Stimulated activated CD4-positive, alpha-beta T cell treated with anti-CD3 and anti-CD28 coated beads, Interleukin-4, amount 100 ng/mL, for 4 hours (primary cell): ENCODE measurements around the gene WDR76.
"Not testable (repeated sequence)": the region's sequence is repeated elsewhere in the genome, so short reads cannot be mapped to it uniquely, and the experiment has no call there.

Experiments
- DNase-seq, 2 experiments: peaks; one replicate each; pipeline ENCODE4 v3.0.0-alpha.2; 2020

WDR76 gene

DNA sequence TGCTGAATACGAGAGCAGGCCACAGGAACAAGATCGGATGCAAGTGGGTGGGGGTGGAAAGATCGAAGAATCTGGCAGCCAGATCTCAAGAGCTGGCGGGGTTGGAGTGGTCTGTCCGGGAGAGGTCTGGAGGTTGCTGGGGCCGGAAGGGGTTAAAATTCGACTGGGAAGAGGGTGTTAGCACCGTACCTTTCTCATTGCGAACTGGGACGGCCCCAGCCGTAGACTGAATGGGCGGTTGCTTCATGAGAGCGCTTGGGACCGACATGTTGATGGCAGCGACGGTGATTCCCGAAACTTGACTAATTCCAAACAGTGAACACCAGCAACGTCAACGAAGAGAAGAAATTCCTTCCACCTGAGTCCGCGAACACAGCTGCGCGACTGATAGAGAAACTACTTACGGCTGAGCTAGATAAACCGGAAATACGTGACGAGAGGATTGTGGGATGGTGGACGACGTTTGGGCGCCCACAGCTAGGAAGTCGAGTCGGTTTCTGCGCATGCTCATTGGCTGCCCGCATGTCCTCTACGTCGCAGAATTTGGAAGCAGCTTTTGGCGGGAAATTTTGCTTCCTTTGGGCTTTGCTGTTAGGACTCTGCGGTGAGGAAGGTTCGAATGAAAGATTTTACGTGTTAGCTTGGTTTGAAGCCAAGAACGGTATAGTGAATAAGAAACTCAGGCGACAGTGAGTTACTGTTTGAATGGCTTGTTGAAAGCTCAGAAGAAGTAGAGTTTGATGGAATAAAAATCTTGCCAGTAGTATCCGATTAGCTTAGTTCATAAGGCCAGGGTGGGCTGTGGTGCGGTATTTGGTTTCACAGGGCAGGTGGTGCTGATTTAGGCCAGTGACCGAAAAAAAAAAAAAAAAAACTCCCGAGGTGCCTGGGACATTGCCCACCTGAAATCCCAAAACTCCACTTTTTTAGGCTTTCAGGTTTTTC, 2.2 kb upstream of the WDR76 start, which contains the start of gene MFAP1:
MFAP1 (minus strand) TSS at position 389 of the 945 bp plus-strand sequence; CDS start at position 268, 121 bp downstream.
- peak; percentile 80 to 92 for DNase-seq

DNA sequence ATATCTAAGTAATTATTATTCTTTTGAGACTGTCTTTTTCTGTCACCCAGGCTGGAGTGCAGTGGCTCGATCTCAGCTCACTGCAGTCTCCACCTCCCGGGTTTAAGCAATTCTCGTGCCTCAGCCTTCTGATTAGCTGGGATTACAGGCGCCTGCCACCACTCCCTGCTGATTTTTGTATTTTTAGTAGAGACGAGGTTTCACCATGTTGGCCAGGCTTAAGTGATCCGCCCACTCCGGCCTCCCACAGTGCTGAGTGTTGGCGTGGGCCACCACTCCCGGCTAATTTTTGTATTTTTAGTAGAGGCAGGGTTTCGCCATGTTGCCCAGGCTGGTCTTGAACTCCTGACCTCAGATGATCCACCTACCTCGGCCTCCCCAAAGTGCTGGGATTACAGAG, 1.5 kb upstream of the WDR76 start:
- not testable (repeated sequence) for DNase-seq

DNA sequence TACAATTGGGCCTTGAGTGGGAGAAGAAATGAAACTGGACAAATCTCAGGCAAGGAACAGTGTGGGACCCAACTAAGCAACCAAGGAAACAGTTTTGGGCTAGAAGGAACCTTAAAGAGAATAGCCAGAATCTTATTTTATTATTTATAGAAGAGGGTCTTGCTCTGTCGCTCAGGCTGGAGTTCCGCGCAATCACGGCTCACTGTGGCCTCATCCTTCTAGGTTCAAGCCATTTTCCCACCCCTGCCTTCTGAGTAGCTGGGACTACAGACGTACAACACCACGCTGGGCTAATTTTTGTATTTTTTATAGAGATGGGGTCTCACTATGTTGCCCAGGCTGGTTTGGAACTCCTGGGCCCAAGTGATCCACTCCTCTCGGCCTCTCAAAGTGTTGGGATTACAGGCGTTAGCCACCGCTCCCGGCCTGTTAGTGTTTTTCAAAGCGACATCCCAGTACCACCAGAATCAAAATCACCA, 734 bp upstream of the WDR76 start:
- no peak for DNase-seq

DNA sequence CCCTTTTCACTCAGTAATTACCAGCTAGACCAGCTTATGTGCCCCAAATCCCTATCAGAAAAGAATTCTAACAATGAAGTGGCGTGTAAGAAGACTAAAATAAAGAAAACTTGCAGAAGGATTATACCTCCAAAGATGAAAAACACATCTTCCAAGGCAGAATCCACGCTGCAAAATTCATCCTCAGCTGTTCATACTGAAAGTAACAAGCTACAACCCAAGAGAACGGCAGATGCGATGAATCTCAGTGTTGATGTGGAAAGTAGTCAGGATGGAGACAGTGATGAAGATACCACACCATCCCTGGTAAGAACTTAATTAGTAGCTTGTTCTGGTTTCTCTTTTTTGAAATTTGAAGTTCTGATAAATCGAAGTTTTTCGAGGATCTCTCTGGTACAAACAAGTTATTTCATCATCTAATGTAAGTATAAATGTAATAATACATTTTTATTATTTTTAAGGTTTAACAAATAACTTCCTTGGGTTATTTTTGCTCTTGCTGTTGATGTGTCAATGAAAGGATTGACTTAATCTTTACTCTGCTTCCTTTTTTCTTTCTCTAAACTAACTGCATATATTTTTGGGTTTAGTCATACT, 1.4 kb downstream of the WDR76 start:
- no peak for DNase-seq

DNA sequence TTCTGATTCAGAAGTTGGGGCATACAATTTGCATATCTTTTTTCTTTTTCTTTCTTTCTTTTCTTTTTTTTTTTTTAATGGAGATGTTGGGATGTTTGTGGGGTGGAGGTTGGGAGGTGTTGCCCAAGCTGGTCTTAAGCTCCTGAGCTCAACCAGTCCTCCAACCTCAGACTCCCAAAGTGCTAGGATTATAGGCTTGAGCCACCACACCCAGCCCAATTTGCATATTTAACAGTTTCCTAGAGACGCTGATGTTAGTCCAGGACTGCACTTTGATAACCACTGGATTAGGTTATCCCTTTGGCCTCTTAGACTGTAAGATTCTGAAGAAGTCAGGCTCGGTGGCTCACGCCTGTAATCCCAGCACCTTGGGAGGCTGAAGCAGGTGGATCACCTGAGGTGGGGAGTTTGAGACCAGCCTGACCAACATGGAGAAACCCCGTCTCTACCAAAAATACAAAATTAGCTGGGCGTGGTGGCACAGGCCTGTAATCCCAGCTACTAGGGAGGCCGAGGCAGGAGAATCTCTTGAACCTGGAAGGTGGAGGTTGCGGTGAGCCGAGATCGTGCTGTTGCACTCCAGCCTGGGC, 3.2 kb downstream of the WDR76 start:
- not testable (repeated sequence) for DNase-seq

DNA sequence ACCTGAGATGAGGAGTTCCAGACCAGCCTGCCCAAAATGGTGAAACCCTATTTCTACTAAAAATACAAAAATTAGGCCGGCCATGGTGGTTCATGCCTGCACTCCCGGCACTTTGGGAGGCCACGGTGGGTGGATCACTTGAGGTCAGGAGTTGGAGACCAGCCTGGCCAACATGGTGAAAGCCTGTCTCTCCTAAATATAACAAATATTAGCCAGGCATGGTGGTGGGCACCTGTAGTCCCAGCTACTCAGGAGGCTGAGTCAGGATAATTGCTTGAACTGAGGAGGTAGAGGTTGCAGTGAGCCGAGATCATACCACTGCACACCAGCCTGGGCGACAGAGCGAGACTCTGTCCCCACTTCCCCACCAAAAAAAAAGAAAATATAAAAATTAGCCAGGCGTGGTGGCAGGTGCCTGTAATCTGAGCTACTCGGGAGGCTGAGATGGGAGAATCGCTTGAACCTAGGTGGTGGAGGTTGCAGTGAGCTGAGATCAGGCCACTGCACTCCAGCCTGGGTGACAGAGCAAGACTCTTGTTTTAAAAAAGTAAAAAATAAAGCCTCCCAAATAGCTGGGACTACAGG, 4.0 kb downstream of the WDR76 start:
- DNase-seq = not testable (repeated sequence)

DNA sequence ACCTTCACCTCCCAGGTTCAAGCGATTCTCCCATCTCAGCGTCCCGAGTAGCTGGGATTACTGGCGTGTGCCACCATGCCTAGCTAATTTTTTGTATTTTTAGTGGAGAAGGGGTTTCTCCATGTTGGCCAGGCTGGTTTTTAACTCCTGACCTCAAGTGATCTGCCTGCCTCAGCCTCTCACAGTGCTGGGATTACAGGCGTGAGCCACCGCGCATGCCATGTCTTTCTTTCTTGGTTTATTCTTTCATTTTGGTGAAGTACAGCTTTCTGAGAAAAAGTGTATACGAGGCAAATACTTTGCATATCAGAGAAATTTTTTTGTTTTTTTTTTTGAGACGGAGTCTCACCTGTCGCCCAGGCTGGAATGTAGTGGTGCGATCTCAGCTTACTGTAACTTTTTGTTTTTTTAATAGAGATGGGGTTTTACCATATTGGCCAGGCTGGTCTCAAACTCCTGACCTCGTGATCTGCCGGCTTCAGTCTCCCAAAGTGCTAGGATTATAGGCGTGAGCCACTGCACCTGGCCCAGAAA, 4.8 kb downstream of the WDR76 start:
- not testable (repeated sequence) for DNase-seq

DNA sequence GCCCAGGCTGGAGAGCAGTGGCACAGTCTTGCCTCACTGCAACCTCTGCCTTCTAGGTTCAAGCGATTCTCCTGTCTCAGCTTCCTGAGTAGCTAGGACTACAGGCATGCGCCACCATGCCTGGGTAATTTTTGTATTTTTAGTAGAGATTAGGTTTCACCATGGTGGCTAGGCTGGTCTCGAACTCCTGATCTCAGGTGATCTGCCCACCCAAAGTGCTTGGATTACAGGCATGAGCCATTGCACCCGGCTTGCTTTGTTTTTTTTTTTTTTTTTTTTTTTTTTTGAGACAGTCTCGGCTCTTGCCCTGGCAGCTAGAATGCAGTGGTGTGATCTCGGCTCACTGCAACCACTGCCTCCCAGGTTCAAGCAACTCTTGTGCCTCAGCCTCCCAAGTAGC, 5.7 kb downstream of the WDR76 start:
- not testable (repeated sequence) for DNase-seq

DNA sequence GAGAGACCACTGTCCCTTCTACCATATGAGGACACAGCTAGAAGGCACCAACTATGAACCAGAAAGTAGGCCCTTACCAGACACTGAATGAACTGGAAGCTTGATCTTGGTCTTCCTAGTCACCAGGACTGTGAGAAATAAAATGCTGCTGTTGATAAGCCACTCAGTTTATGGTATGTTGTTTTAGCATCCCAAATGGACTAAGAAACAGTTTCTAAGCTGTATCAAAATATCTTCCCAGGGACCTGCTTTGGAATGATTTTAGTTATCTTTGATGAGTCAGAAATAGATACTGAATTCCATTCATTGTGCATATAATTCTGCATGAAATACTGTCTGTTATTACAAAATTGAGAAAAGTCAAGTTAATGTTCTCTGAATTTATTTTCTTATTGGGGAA, 18.6 kb downstream of the WDR76 start:
- DNase-seq = no peak

DNA sequence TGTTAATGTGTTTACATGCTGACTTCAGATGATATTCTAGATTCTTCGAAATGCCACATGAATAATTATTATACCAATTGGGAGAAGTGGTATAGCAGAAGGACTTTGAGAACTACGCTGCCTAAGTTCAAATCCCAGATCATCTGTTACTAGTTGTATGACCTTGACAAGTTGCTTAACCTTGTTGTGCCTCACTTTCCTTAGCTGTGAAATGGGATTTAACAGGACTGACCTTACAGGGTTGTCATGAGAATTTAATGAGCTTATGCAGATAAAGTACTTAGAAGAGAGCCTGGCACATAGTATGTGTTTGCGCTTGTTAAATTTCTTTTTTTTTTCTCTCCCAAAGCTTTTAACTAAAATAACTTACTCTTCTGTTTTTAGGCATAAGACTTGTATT, 24.4 kb downstream of the WDR76 start:
- no peak for DNase-seq

DNA sequence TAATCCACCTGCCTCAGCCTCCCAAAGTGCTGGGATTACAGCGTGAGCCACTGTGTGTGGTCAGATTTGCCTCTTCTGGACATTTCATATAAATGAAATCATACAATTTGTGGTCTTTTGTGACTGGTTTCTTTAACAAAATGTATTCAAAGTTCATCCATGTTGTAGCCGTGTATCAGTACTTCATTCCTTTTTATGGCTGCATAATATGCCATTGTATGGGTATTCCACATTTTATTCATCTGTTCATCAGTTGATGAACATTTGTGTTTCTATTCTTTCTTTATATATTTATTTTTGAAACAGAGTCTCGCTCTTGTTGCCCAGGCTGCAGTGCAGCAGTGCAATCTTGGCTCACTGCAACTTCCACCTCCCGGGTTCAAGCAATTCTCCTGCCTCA, 25.8 kb downstream of the WDR76 start:
- no peak for DNase-seq

DNA sequence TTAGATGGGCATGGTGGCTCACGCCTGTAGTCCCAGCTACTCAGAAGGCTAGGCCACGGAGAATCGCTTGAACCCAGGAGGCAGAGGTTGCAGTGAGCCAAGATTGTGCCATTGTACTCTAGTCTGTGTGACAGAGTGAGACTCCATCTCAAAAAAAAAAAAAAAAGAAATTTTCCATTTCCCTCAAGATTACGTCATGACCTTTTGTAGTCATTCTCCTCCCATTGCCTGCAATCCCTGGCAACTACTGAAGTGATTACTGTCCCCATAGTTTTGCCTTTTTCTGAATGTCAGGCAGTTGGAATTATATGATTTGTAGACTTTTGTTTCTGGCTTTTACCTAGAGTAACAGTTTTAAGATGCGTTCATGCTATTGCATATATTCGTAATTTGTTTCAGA, 28.0 kb downstream of the WDR76 start:
- DNase-seq = no peak

DNA sequence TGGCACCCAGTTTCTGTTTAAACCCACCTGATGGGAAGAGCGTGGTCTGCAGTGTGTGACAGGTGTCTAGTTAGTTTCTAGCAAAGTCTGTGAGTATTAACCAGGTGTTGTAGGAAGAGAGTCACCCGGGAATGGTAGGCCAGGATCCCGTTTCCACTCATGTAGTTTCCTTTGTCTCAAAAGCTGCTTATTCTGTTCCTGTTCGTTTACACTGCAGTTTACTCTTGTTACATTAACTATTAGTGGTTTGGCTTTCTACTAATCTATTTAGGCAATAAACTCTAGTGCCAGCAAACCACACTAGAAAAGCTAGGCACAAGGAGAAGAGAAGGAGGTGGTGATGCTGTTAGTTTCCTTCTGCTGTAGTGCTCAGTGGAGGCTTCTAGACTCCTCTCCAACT, 32.7 kb downstream of the WDR76 start:
- DNase-seq = no peak

DNA sequence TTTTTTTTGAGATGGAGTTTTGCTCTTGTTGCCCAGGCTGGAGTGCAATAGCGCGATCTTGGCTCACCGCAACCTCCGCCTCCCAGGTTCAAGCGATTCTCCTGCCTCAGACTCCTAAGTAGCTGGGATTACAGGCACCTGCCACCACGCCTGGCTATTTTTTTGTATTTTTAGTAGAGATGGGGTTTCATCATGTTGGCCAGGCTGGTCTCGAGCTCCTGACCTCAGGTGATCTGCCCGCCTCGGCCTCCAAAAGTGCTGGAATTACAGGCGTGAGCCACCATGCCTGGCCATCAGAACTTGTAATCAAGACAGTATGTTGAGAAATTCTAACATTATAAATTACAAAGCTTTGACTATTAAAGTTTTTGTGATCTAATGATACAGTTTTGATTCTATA, 39.8 kb downstream of the WDR76 start:
- not testable (repeated sequence) for DNase-seq

DNA sequence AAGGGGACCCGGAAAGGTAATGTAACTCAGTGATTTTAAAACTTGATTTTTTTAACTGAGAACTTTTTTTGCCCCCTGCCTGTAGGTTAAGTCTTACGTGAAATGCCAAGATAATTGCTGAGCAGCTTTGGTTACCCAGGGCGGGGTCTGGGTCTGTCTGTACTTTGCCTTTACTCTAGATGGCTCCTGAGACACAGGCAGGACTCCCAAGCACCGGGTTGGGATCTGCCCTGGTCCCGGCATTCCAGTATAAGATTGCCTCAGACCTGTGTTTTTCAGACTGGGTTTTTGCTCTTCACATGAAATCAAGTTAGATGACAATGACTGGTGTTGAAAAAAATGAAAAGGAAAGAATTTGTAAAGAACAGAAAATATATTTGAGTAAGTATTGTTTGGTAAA, 40.3 kb downstream of the WDR76 start:
- DNase-seq = no peak

DNA sequence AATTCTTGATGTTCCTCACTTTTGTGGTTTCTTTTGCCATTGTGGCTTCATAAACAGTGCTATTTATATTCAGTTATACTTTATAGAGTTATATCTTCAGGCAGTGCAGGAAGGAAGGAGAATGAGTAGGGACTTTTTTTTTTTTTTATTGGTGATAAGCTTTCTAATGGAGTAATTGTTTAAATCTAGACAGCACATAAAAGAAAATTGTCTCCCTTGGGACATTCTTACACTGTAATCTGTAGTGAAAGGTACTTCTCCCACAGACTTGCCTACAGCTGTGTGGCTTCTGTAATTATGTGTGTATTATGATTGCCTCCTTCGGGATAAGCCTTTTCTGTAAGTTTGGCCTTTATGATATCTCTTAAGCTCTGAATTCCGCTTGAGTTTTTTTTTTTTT, 41.6 kb downstream of the WDR76 start:
- no peak for DNase-seq

DNA sequence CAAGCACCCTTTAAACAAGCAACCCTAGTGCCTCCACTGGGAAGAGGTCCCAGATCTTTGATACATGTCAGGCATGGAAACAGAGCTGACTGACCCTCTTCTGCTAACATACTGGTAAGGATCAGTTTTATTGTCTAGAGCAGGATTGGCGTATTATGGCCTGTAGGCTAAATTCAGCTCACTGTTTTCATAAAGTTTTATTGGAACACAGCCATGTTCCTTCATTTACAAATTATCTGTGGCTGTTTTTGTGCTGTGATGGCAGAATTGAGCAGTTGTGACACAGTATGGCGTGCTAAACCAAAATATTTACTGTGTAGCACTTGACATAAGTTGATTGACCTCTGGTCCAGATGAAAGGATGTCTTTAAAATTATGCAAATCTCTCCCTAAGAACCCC, 45.0 kb downstream of the WDR76 start:
- no peak for DNase-seq

DNA sequence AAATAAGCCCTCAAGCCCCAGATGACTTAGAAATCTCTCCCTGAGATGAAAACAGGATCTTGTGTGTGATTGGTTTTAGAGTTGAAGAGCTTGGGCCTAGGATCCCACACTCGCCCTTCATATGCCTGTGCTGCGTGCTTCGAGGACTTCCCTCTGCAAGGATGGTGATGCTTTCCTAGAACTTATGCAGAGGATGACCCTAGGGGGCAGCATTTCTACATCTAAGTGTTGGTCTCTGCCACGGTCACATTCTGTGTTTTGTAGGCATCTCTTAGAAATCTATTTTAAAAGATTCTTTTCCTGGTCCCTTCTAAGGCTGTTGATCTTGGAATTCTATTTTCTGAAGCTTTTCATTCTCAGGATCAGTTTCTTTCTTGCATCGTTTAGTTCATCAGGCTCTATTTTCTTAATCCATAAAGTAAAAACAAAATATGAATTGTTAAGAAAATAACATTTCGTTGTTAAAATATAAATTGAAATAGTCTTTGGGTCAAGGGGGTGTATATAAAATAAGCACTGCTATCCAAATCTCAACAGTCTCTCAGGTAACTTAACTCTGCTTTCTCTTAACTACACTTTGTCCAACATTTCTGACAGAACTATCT, 45.7 kb downstream of the WDR76 start:
- DNase-seq = peak in 1 of 2 experiments; percentile 7

DNA sequence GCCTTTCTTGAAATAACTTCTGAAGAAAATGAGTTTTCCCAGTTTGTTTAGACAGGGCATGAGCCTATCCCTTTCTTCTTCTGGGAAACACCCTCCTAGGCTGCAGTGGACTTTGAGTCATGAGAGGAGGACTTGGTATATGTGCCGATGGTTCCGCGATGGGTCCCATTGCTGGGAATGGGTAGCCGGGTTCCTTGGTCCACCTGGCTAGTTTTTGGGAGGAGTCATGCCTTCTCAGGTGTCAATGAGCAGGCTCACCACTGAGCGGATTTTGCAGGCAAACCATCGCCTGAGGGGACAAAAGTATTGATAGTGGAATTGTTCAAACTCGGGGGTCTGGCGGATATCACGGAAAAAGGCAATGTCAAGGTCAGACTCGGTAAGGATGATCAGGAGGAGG, 46.8 kb downstream of the WDR76 start:
- DNase-seq = no peak

DNA sequence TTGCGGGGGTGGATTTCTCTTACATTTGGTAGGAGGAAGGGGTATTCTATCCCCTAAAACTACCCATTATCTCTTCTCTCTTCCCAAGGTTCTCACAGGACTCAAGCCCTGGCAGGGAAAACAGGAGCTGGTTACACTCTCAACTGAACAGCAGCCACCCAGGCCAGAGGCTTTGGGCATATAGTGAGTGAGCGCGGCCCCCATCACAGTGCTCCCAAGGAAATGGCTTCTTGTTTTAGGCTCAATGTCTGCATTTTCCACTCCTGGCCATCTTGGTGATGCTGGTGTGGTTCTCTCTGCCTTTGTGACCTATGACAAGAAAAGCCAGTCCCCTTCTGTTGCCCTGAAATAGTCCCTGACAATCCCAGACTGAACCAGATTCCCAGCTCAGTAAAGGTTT, 50.1 kb downstream of the WDR76 start:
- DNase-seq = no peak

DNA sequence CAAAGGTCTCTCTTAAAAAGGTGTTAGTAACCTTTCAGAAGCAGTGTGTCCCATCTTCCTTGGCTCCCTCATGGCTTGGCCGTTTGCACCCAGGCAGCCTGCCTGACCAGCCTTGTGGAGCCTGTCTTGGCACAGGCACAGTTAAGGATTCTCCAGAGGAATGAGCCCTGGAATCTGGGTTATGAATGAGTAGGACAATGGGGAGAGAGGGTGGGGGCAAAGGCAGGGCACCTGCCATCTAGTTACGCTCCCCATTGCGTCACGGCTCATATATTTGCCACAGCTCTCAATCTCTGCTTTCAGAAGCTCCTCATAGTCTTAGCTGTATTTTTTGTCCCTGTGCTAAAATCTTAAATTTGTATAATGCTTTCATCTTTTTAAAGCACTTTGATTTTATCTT, 50.6 kb downstream of the WDR76 start:
- DNase-seq = no peak

DNA sequence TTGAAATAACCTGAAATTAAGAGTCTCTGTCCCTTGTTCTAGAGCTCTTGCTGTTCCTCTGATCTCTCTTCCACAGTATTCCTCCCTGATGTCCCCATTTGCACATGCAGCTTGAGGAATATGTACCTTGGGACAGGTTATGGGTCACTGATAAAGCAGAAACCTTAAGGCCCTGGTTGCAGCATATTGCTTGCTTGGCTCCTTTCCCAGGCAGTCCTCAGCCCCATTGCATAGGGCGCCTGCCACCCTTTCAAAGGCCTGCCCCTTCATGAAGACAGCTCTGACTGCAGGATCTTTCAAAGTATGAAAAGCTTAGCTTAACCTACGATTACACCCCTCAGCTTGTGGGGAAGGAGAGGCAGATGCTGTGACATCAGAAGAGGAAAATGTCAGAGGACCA, 51.6 kb downstream of the WDR76 start:
- DNase-seq = no peak
